NCI-H1092 treated with DMSO at 0.1 percent for 48 hours (cell line): ENCODE data around the gene PTH.

Source experiments
- DNase-seq: peaks from one replicate; lab custom pipeline; 2025; lab: John Stamatoyannopoulos, UW

PTH gene

GRCh38 chr11:13448876-13449275, 46.9 kb downstream of the PTH start:
- DNase-seq = no peak

- DNase-seq = no peak
Observed at GRCh38 chr11:13446444-13446843, 49.4 kb downstream of the PTH start.

DNA sequence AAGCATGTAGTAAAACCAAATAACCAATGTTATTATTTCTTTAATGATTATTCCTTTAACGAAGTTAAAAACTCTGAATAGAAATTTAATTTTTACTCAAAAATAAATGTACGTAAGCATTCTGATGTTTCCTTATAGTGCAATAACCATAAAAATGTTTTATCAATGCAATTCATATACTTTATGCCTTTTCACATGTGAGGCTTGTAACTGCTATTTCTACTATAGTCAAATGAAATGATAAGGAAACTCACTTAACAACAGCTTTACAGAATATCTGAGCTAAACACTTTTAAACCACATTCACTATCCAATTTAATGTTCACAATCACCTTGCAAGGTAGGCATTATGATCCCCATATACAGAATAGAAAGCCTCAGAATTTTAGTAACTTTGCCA, 50.2 kb downstream of the PTH start:
- no peak for DNase-seq
